Endothelial cell (in vitro differentiated cells): ENCODE measurements around the gene TSSK3. TPM values are rescaled to one million over a fixed set of nuclear protein-coding genes. Genes with fewer than 3 reads are reported as not detected.

Source experiments
- DNase-seq: peaks from one replicate; pipeline ENCODE4 v3.0.0; 2021; ENCODE audit warnings: low spot score
- H3K27ac Mint-ChIP-seq: one replicate; pipeline ENCODE4 v1.8.0; 2021; ENCODE audit warnings: mixed read lengths, inconsistent platforms; ENCODE audit not compliant: unreplicated experiment
- H3K27me3 Mint-ChIP-seq: one replicate; pipeline ENCODE4 v1.8.0; 2021; ENCODE audit warnings: mild to moderate bottlenecking, moderate library complexity, mixed read lengths, inconsistent platforms; ENCODE audit not compliant: unreplicated experiment
- H3K36me3 Mint-ChIP-seq: one replicate; pipeline ENCODE4 v1.8.0; 2021; ENCODE audit warnings: mild to moderate bottlenecking, low read depth, mixed read lengths, inconsistent platforms; ENCODE audit not compliant: unreplicated experiment
- H3K4me1 Mint-ChIP-seq: one replicate; pipeline ENCODE4 v1.8.0; 2021; ENCODE audit warnings: mild to moderate bottlenecking, mixed read lengths, inconsistent platforms; ENCODE audit not compliant: unreplicated experiment
- H3K4me3 Mint-ChIP-seq: one replicate; pipeline ENCODE4 v1.8.0; 2021; ENCODE audit warnings: mild to moderate bottlenecking, mixed read lengths, inconsistent platforms; ENCODE audit not compliant: unreplicated experiment
- H3K9me3 Mint-ChIP-seq: one replicate; pipeline ENCODE4 v1.8.0; 2021; ENCODE audit warnings: mixed read lengths, inconsistent platforms; ENCODE audit not compliant: unreplicated experiment
- CTCF ChIP-seq: fragments of 200-600 bp; sonication (generic); IDR thresholded peaks from one replicate; pipeline ENCODE4 v1.5.0; 2021; ENCODE audit warnings: antibody characterized with exemption; ENCODE audit not compliant: unreplicated experiment
- total RNA-seq: library from RNA; stranded (reverse); fragmentation: NEBNext Ultra II Directional; extraction: Animal tissue kit (Norgen Biotek cat#: 25700); gene quantifications from one replicate; pipeline ENCODE4 v1.2.1, GENCODE V29; 2021; ENCODE audit not compliant: unreplicated experiment

TSSK3 gene
- total RNA-seq, 1 donor from 2014 or later = 0.67 TPM

GRCh38 chr1:32413507-32414185 lies 51.3 kb downstream of the TSSK3 start:
- peaks cover 14% of the 10 kb centered on the region for H3K36me3 Mint-ChIP-seq
- DNase-seq = peak; percentile 10
- peak overlapping the region; percentile 76 for H3K4me3 Mint-ChIP-seq
- peak; percentile 76 for TF ChIP-seq CTCF
- H3K27ac Mint-ChIP-seq = no peak overlapping the region
- H3K9me3 Mint-ChIP-seq = peaks cover 5% of the 10 kb centered on the region
- H3K27me3 Mint-ChIP-seq = no peaks in the 10 kb centered on the region
- H3K4me1 Mint-ChIP-seq = no peaks in the 10 kb centered on the region

Other genes starting within 250 kb of the TSSK3 start
- gene TXLNA, start 182.9 kb upstream of the TSSK3 start, total RNA-seq = 65.3 TPM
- gene CCDC28B, start 161.9 kb upstream of the TSSK3 start, total RNA-seq = 22.9 TPM
- 1.9 TPM for gene IQCC, start 156.9 kb upstream of the TSSK3 start, total RNA-seq
- gene DCDC2B, start 153.4 kb upstream of the TSSK3 start, total RNA-seq = not detected
- gene TMEM234, start 140.2 kb upstream of the TSSK3 start, total RNA-seq = 23.2 TPM
- gene EIF3I, start 140.1 kb upstream of the TSSK3 start, total RNA-seq = 174 TPM
- gene FAM167B, start 115.3 kb upstream of the TSSK3 start, total RNA-seq = 1.4 TPM
- gene LCK, start 111.3 kb upstream of the TSSK3 start, total RNA-seq = 1.1 TPM
- 143 TPM for gene HDAC1, start 70.5 kb upstream of the TSSK3 start, total RNA-seq
- gene MARCKSL1, start 26.3 kb upstream of the TSSK3 start, total RNA-seq = 730 TPM
- gene FAM229A, start 54 bp upstream of the TSSK3 start, total RNA-seq = 8.5 TPM
- gene BSDC1, start 31.9 kb downstream of the TSSK3 start, total RNA-seq = 79.0 TPM
- gene ZBTB8B, start 102.5 kb downstream of the TSSK3 start, total RNA-seq = 0.92 TPM
- gene ZBTB8A, start 176.9 kb downstream of the TSSK3 start, total RNA-seq = 17.4 TPM